ENCODE results near the gene PLXNA2. TPM values are rescaled to one million over a fixed set of nuclear protein-coding genes. Genes with fewer than 3 reads are reported as not detected.

The PLXNA2 gene
- total RNA-seq, 6 experiments from 2014 or later: 20.9 to 29.9 (median 28.1) TPM

DNA sequence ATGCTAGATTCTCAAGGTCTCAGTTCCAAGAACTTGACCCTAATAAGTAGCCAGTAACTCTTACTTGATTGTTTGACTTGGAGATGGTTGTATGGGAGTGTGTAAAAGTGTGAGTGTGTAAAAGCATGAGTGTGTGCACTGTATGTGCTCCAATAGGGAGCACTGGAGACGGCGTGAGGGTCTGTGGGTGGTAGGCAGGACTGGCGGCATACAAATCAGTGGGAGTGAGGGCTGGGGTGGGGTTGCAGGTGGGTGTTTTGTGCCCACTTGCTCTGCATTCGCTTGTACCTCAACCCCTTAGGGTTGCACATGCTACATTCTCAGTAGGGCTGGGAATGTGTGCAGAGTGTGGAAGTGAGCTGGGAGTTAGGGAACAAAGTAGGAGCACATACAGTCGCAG lies 253.7 kb downstream of the PLXNA2 start:
- H3K36me3 Mint-ChIP-seq (ENCODE audit: low read depth): no peaks in the 10 kb centered on the region
- H3K4me3 Mint-ChIP-seq: no peak overlapping the region
- peaks cover 9% of the 10 kb centered on the region for H3K4me1 Mint-ChIP-seq (ENCODE audit: low read depth)
- H3K27me3 Mint-ChIP-seq (ENCODE audit: insufficient read depth): peaks cover 51% of the 10 kb centered on the region
- H3K9me3 Mint-ChIP-seq: no peaks in the 10 kb centered on the region
- H3K27ac Mint-ChIP-seq: no peak overlapping the region
- TF ChIP-seq, protein P1, sequence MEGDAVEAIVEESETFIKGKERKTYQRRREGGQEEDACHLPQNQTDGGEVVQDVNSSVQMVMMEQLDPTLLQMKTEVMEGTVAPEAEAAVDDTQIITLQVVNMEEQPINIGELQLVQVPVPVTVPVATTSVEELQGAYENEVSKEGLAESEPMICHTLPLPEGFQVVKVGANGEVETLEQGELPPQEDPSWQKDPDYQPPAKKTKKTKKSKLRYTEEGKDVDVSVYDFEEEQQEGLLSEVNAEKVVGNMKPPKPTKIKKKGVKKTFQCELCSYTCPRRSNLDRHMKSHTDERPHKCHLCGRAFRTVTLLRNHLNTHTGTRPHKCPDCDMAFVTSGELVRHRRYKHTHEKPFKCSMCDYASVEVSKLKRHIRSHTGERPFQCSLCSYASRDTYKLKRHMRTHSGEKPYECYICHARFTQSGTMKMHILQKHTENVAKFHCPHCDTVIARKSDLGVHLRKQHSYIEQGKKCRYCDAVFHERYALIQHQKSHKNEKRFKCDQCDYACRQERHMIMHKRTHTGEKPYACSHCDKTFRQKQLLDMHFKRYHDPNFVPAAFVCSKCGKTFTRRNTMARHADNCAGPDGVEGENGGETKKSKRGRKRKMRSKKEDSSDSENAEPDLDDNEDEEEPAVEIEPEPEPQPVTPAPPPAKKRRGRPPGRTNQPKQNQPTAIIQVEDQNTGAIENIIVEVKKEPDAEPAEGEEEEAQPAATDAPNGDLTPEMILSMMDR (IDR thresholded peaks at IDR 0.05): no peak
- DNase-seq: no peak

DNA sequence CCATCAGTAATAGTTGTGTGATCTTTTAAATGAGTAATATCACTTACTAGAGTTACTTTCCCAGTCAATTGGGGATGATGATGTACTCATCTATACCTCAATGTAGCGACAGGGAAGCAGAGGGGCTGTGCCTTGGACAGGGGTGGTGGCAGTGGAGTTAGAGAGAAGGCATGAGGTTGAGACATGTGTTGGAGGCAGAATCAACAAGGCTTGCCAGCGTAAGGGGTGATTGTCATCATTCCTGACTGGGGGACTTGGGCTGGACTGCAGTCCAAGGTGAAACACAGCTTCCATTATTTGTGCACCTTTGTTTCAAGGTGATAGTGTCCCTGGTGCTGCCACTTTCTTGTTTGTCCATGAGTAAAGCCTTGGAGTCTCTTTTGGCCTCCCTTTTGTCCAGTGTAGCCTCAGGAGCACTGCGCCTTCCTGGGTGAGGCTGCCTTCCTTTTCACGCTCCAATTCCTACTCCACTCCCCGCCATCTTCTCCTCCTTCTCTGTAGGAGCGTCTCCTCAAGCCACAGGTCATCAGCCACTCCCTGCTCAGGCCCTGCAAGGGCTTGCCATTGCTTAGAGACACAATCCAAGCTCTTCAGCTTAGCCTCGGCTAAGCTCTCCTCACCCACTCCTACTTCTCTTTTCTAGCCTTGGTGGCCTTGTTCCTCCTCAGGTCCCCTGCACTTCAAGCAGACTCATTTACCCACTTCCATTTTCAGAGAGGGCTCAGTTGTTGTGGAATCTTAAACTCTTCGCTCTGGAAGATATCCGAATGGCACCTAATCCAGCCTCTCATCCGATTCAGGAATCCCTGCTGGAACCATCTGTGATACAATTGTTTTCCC lies 255.6 kb downstream of the PLXNA2 start:
- TF ChIP-seq, protein P1 (IDR thresholded peaks at IDR 0.05): no peak
- H3K4me1 Mint-ChIP-seq (ENCODE audit: low read depth): peaks cover 9% of the 10 kb centered on the region
- H3K36me3 Mint-ChIP-seq (ENCODE audit: low read depth): no peaks in the 10 kb centered on the region
- H3K27ac Mint-ChIP-seq: no peak overlapping the region
- H3K9me3 Mint-ChIP-seq: no peaks in the 10 kb centered on the region
- no peak for DNase-seq
- H3K4me3 Mint-ChIP-seq: no peak overlapping the region
- H3K27me3 Mint-ChIP-seq (ENCODE audit: insufficient read depth): peaks cover 37% of the 10 kb centered on the region

DNA sequence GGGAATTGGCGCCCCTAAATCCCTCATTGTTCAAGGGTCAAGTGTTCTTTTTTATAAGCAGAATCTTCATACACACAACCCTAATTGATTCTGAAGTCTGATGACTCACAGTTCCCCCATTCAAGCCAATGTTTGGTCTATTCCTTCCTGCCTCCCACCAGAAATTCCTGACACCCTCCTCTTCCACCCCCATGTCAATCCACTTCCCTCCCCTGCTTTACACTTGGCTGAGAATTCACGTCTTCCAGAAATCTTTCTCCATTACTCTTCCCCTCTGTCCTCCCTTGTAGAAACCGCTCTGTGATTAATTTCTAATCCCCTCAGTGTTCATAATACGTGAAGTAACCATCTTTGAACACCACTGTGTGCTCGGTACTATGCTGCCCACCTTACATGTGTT lies 257.0 kb downstream of the PLXNA2 start:
- Mint-ChIP-seq H3K4me1 (ENCODE audit: low read depth) (peaks cover 9% of the 10 kb centered on the region), H3K27me3 (ENCODE audit: insufficient read depth) (peaks cover 39% of the 10 kb centered on the region), H3K27ac (no peak overlapping the region), H3K9me3 (no peaks in the 10 kb centered on the region), H3K36me3 (ENCODE audit: low read depth) (no peaks in the 10 kb centered on the region), H3K4me3 (no peak overlapping the region)
- no peak for DNase-seq
- TF ChIP-seq, protein P1 (IDR thresholded peaks at IDR 0.05): no peak

DNA sequence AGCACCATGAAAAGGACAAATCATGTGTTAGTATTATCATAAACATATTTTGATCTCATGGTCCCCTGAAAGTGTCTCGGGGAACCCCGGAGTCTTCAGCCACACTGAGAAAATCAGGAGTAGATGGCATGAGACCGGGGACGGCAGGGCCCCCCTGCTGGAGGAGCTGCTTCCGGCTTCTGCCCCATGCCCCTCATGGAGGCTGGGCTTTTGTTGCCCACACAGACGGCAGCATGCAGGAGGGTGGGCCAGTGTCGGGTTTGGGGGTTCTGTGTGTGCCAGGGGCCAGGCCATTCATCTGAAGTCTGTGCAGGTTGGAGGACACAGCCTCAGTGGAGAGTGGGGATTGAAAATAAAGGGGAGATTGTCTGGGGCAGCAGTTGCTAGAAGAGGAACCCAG lies 258.2 kb downstream of the PLXNA2 start:
- H3K4me1 Mint-ChIP-seq (ENCODE audit: low read depth): peaks cover 9% of the 10 kb centered on the region
- DNase-seq: no peak
- no peak overlapping the region for H3K4me3 Mint-ChIP-seq
- H3K36me3 Mint-ChIP-seq (ENCODE audit: low read depth): no peaks in the 10 kb centered on the region
- H3K27ac Mint-ChIP-seq: no peak overlapping the region
- TF ChIP-seq, protein P1 (IDR thresholded peaks at IDR 0.05): no peak
- peaks cover 44% of the 10 kb centered on the region for H3K27me3 Mint-ChIP-seq (ENCODE audit: insufficient read depth)
- H3K9me3 Mint-ChIP-seq: no peaks in the 10 kb centered on the region

DNA sequence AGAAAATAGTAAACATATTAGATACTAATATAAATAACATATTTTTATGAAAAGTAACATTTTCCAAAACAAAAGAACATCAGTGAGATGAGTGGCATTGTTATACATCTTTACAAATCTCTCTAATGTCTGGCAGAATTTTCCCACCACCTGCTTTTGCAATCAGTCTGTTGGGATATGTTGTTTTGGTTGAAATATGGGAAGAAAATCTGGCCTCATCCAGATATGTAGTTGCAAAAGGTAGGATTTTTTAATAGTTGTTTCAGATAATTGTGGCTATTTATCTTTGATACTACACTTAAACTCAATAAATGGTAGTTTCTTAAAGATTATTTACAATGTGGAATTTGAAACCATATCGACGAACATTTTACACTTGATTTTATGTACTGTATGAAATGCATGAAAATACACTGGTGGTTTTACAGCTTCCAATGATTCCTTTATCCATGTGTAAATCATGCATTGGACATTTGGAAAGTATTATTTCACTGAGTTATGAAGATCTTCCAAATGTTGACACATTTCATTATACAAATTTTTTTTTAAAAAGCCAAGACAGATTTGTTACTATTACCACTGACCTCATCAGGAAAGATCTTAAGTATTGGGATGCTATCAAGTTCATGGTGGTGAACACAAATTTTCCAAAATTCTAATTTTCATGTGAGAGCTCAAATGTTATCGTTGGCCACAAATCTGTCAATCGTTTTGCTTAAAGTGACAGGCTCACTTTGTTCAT lies 259.2 kb downstream of the PLXNA2 start:
- H3K27ac Mint-ChIP-seq: no peak overlapping the region
- TF ChIP-seq, protein P1 (IDR thresholded peaks at IDR 0.05): no peak
- H3K9me3 Mint-ChIP-seq: no peaks in the 10 kb centered on the region
- no peak overlapping the region for H3K4me3 Mint-ChIP-seq
- H3K4me1 Mint-ChIP-seq (ENCODE audit: low read depth): peaks cover 9% of the 10 kb centered on the region
- peaks cover 45% of the 10 kb centered on the region for H3K27me3 Mint-ChIP-seq (ENCODE audit: insufficient read depth)
- no peak for DNase-seq
- no peaks in the 10 kb centered on the region for H3K36me3 Mint-ChIP-seq (ENCODE audit: low read depth)
